ENCODE data around the gene SUMF2. TPM values are rescaled to one million over a fixed set of nuclear protein-coding genes. Genes with fewer than 3 reads are reported as not detected.
"Not testable (repeated sequence)": the region's sequence is repeated elsewhere in the genome, so short reads cannot be mapped to it uniquely, and the experiment has no call there.

SUMF2 gene
- polyA plus RNA-seq, 2 of the 4 experiments (the other 2 are of a cell fraction), result 85.2 to 106 TPM

GRCh38 chr7:56046721-56047445 is 17.2 kb upstream of the SUMF2 start:
- DNase-seq (ENCODE audit: low read depth in 1 of 2, low spot score in 1 of 2) (peak in 1 of 2 experiments; percentile 74), FAIRE-seq (no peak), ATAC-seq (peak; percentile 9 to 17; a peak in 3 of 6 replicates)
- no peaks in the 10 kb centered on the region for H3K9me3 ChIP-seq
- H3K27ac ChIP-seq, result peak overlapping the region; percentile 86 to 93
- 23% methylated on average over 5 of the region's 5 CpGs for WGBS (ENCODE audit: missing lambda C conversion rate)
- TF ChIP-seq EHMT2 (IDR thresholded peaks at IDR 0.05; ENCODE audit: low read depth) (no peak), CTCF (IDR thresholded peaks at IDR 0.05) (no peak), FOSL2 (IDR thresholded peaks at IDR 0.05) (no peak), FOSL2 (CRISPR knock-in tag; IDR thresholded peaks at IDR 0.05) (0 out of 2 replicates have a peak, but pooled peaks have one; percentile 13), CBX2 (IDR thresholded peaks at IDR 0.05; ENCODE audit: borderline replicate concordance, low read depth) (no peak), KDM1A (IDR thresholded peaks at IDR 0.05; ENCODE audit: low read depth) (0 out of 2 replicates have a peak, but pooled peaks have one; percentile 9), TFCP2L1 (CRISPR knock-in tag; IDR thresholded peaks at IDR 0.05) (no peak), MAX (IDR thresholded peaks at IDR 0.05) (0 out of 2 replicates have a peak, but pooled peaks have one; percentile 5), HES2 (IDR thresholded peaks at IDR 0.05) (no peak), ESRRA (IDR thresholded peaks at IDR 0.05; ENCODE audit: borderline replicate concordance, low read length) (no peak)
- H3K4me3 ChIP-seq, result no peak overlapping the region
- ChIA-PET POLR2A (no interaction called here), CTCF (interaction anchor here (0.7 kb wide), 1 partner anchor 40 kb away, joined by 4 read pairs; no protein-coding TSS in a partner anchor)
- H3K4me1 ChIP-seq, result peaks cover 49% of the 10 kb centered on the region
- peak overlapping the region; percentile 87 for H3K4me2 ChIP-seq

GRCh38 chr7:56047446-56048116 is 16.5 kb upstream of the SUMF2 start:
- peak in 1 of 2 experiments; percentile 25 for DNase-seq (ENCODE audit: low read depth in 1 of 2, low spot score in 1 of 2)
- TF ChIP-seq MAX (IDR thresholded peaks at IDR 0.05) (0 out of 2 replicates have a peak, but pooled peaks have one; percentile 2), USF2 (IDR thresholded peaks at IDR 0.05) (peak; percentile 24; the same call in 1 of the 2 replicates)
- ATAC-seq, H3K9me3 ChIP-seq, H3K4me3 ChIP-seq, POLR2A ChIA-PET, FAIRE-seq: not testable (repeated sequence)
- CTCF ChIA-PET, result interaction anchor here (0.7 kb wide), 1 partner anchor 41 kb away, joined by 4 read pairs; no protein-coding TSS in a partner anchor
- Histone ChIP-seq H3K4me1 (peaks cover 49% of the 10 kb centered on the region), H3K27ac (peak overlapping the region; percentile 86 to 93), H3K4me2 (peak overlapping the region; percentile 87)
- 40% methylated on average over 11 of the region's 11 CpGs for WGBS (ENCODE audit: missing lambda C conversion rate)

GRCh38 chr7:56048245-56048644 is 15.8 kb upstream of the SUMF2 start:
- 70% methylated on average over 1 of the region's 1 CpG for WGBS (ENCODE audit: missing lambda C conversion rate)
- Histone ChIP-seq H3K27ac (peak overlapping the region; percentile 86 to 93), H3K9me3 (no peaks in the 10 kb centered on the region), H3K4me2 (peak overlapping the region; percentile 87), H3K4me3 (no peak overlapping the region), H3K4me1 (peaks cover 56% of the 10 kb centered on the region)
- POLR2A ChIA-PET, result interaction anchor here (1.0 kb wide), 2 partner anchors 14 to 83 kb away, joined by 3 to 5 read pairs; no protein-coding TSS in a partner anchor
- FAIRE-seq, result no peak
- CTCF ChIA-PET, result interaction anchor here (1.6 kb wide), 1 partner anchor 26 kb away, joined by 4 read pairs; no protein-coding TSS in a partner anchor
- ATAC-seq, result no peak
- DNase-seq (ENCODE audit: low read depth in 1 of 2, low spot score in 1 of 2), result no peak
- no peak for TF ChIP-seq HES2 (IDR thresholded peaks at IDR 0.05)
- no peak for TF ChIP-seq HOXB13 (CRISPR knock-in tag; IDR thresholded peaks at IDR 0.05; ENCODE audit: low read depth)
- no peak for TF ChIP-seq FOXS1 (CRISPR knock-in tag; IDR thresholded peaks at IDR 0.05)
- no peak for TF ChIP-seq KDM1A (IDR thresholded peaks at IDR 0.05; ENCODE audit: low read depth)
- TF ChIP-seq ELK1 (IDR thresholded peaks at IDR 0.05; ENCODE audit: low read depth, low read length), result no peak
- no peak for TF ChIP-seq FOSL2 (IDR thresholded peaks at IDR 0.05)
- TF ChIP-seq FOSL2 (CRISPR knock-in tag; IDR thresholded peaks at IDR 0.05), result no peak
- no peak for TF ChIP-seq GATA3 (IDR thresholded peaks at IDR 0.05; ENCODE audit: borderline replicate concordance)
- TF ChIP-seq NR3C1 (IDR thresholded peaks at IDR 0.05), result no peak
- TF ChIP-seq SMC3 (IDR thresholded peaks at IDR 0.05), result no peak
- no peak for TF ChIP-seq CBX2 (IDR thresholded peaks at IDR 0.05; ENCODE audit: borderline replicate concordance, low read depth)
- TF ChIP-seq MAFK (IDR thresholded peaks at IDR 0.05; ENCODE audit: partially characterized antibody), result no peak
- no peak for TF ChIP-seq PBX3 (IDR thresholded peaks at IDR 0.05)
- TF ChIP-seq TP53 (CRISPR knock-in tag; IDR thresholded peaks at IDR 0.05), result no peak
- no peak for TF ChIP-seq HEYL (CRISPR knock-in tag; IDR thresholded peaks at IDR 0.05)
- no peak for TF ChIP-seq ZNF302 (CRISPR knock-in tag; IDR thresholded peaks at IDR 0.05)
- no peak for TF ChIP-seq RFX5 (IDR thresholded peaks at IDR 0.05)
- no peak for TF ChIP-seq MYC (IDR thresholded peaks at IDR 0.05; ENCODE audit: borderline replicate concordance, low read length)
- TF ChIP-seq CBX8 (IDR thresholded peaks at IDR 0.05), result no peak

All from A549 (cell line).